K562 (cell line): ENCODE measurements around the gene ANO6. TPM values are rescaled to one million over a fixed set of nuclear protein-coding genes. Genes with fewer than 3 reads are reported as not detected.

Experiments used
- ATAC-seq: fragments of 200-7000 bp; cut with Tn5 transposase; 3 replicates; pipeline ENCODE4 v1.9.1; 2020; ENCODE audit warnings: moderate library complexity
- BruUV-seq: library from RNA; stranded (reverse); fragments of 400-500 nt; replicated peaks from 2 replicates; lab custom pipeline; 2021; lab: Mats Ljungman, UMichigan
- CTCF ChIA-PET: fragments of 300-600 bp; formaldehyde crosslinking; extraction: SDS; loops from one replicate; lab custom pipeline; 2021; ENCODE audit warnings: low intra/inter-chr PET ratio; lab: Yijun Ruan, JAX
- POLR2A ChIA-PET: fragments of 300-600, 350-650 bp; sonication (Branson Sonifier 250); formaldehyde crosslinking; extraction: SDS; loops from one replicate; lab custom pipeline; 2021; ENCODE audit warnings: antibody characterized with exemption, inconsistent platforms; lab: Yijun Ruan, JAX
- DNase-seq, 4 experiments: peaks; one replicate each; pipeline versions ENCODE4 v3.0.0 to v3.0.0-alpha.2; 2011 to 2018; ENCODE audit warnings: low spot score in 3 of 4, mixed read lengths in 3 of 4; ENCODE audit errors: extremely low read depth in 1 of 4
- FAIRE-seq: peaks from 2 replicates; lab custom pipeline; 2011; peaks lifted over from hg19 to GRCh38; lab: Jason Lieb, UNC
- H2AFZ ChIP-seq: 2 replicates; pipeline ENCODE4 v1.6.0; 2011; ENCODE audit warnings: low read depth, low read length, control low read depth, inconsistent platforms
- H3K27ac ChIP-seq: fragments of 200-600 bp; 3 replicates; pipeline ENCODE4 v1.8.0; 2011; ENCODE audit warnings: low read depth, mild to moderate bottlenecking, control low read depth, inconsistent platforms, low read length, moderate library complexity, mixed read lengths; ENCODE audit errors: extremely low read depth
- H3K27me3 ChIP-seq, 2 experiments: fragments of 300-600 bp in 1 of 2; 2 replicates in 1 of 2; 3 replicates in 1 of 2; pipeline versions ENCODE4 v1.6.0 to v1.8.0; 2011; ENCODE audit warnings: inconsistent platforms in 2 of 2, low read length in 2 of 2, mild to moderate bottlenecking in 1 of 2, mixed read lengths in 1 of 2, moderate library complexity in 1 of 2; ENCODE audit not compliant: control insufficient read depth in 2 of 2, insufficient read depth in 2 of 2
- H3K36me3 ChIP-seq: fragments of 300-600 bp; 3 replicates; pipeline ENCODE4 v1.8.0; 2011; ENCODE audit warnings: mild to moderate bottlenecking, low read length, inconsistent platforms; ENCODE audit not compliant: control insufficient read depth, insufficient read depth
- H3K4me1 ChIP-seq, 2 experiments: fragments of 200-600 bp in 1 of 2; replicated peaks in 1 of 2; 2 replicates in 1 of 2; 3 replicates in 1 of 2; pipeline versions ENCODE4 v1.5.1 to v1.8.0; 2011; ENCODE audit warnings: inconsistent platforms in 2 of 2, low read length in 2 of 2, mild to moderate bottlenecking in 1 of 2, mixed read lengths in 1 of 2, moderate library complexity in 1 of 2; ENCODE audit not compliant: control insufficient read depth in 2 of 2, insufficient read depth in 2 of 2
- H3K4me2 ChIP-seq: 2 replicates; pipeline ENCODE4 v1.6.1; 2011; ENCODE audit warnings: low read length, control low read depth, inconsistent platforms, mixed read lengths; ENCODE audit not compliant: insufficient read depth
- H3K4me3 ChIP-seq: fragments of 200-600 bp; sonication (generic), shearing (Covaris generic); 2 replicates; pipeline ENCODE4 v1.5.1; 2016; ENCODE audit warnings: control low read depth, inconsistent platforms
- H3K79me2 ChIP-seq: fragments of 200-600 bp; 3 replicates; pipeline ENCODE4 v1.8.0; 2011; ENCODE audit warnings: low read length, inconsistent platforms; ENCODE audit not compliant: control insufficient read depth, insufficient read depth
- H3K9ac ChIP-seq, 2 experiments: 2 replicates each; pipeline versions ENCODE4 v1.6.0 to v1.6.1; 2011; ENCODE audit warnings: low read depth in 2 of 2, low read length in 2 of 2, control low read depth in 1 of 2, inconsistent platforms in 1 of 2, mild to moderate bottlenecking in 1 of 2, mixed read lengths in 1 of 2; ENCODE audit not compliant: insufficient read depth in 1 of 2
- H3K9me1 ChIP-seq: one replicate; pipeline ENCODE4 v1.6.0; 2011; ENCODE audit warnings: inconsistent platforms, mild to moderate bottlenecking, low read length, moderate library complexity; ENCODE audit not compliant: control insufficient read depth, insufficient read depth
- H3K9me3 ChIP-seq: replicated peaks from 2 replicates; pipeline ENCODE4 v1.5.1; 2011; ENCODE audit warnings: low read depth, low read length, inconsistent platforms; ENCODE audit not compliant: control insufficient read depth, insufficient read depth
- H4K20me1 ChIP-seq: replicated peaks from 2 replicates; pipeline ENCODE4 v1.6.1; 2011; ENCODE audit warnings: low read length, inconsistent platforms, mixed read lengths; ENCODE audit not compliant: control insufficient read depth, insufficient read depth
- MTA1 ChIP-seq: fragments of 450-650 bp; IDR thresholded peaks from 2 replicates; pipeline ENCODE4 v1.6.1; 2017; ENCODE audit warnings: borderline replicate concordance
- POLR2G ChIP-seq: fragments of 200-400 bp; formaldehyde crosslinking; IDR thresholded peaks from 2 replicates; pipeline ENCODE4 v1.6.1; 2017; ENCODE audit warnings: low read depth, mild to moderate bottlenecking, antibody characterized with exemption, low read length, moderate library complexity
- ZNF133 ChIP-seq: fragments of 250-450 bp; sonication (Bioruptor Pico); IDR thresholded peaks from 2 replicates; pipeline ENCODE4 v1.4.0; 2020; ENCODE audit warnings: mild to moderate bottlenecking
- ZNF589 ChIP-seq: fragments of 200-800 bp; sonication (Bioruptor generic); IDR thresholded peaks from 2 replicates; pipeline ENCODE4 v1.6.1; 2016; ENCODE audit warnings: low read depth, missing genetic modification characterization, missing compliant biosample characterization
- ZNF699 ChIP-seq: fragments of 250-450 bp; sonication (Bioruptor Pico); IDR thresholded peaks from 2 replicates; pipeline ENCODE4 v1.8.0; 2021; ENCODE audit warnings: mild to moderate bottlenecking, moderate library complexity; ENCODE audit not compliant: insufficient replicate concordance
- ZSCAN32 ChIP-seq: fragments of 450-650 bp; formaldehyde crosslinking; IDR thresholded peaks from 2 replicates; pipeline ENCODE4 v1.4.0; 2020; ENCODE audit warnings: mild to moderate bottlenecking, moderate library complexity
- WGBS: fragments of 100-300 bp; shearing (Covaris generic); methylation state at CpG from one replicate; pipeline ENCODE4 v1.1.6; 2016; ENCODE audit warnings: low coverage, mixed read lengths; ENCODE audit not compliant: insufficient coverage; ENCODE audit errors: missing lambda C conversion rate; 5-methylcytosine and 5-hydroxymethylcytosine counted together
- in situ Hi-C: fragments of 300-500 bp; cut with MboI; formaldehyde crosslinking; loops from 4 replicates; pipeline ENCODE4 v1.15.0; 2018; ENCODE audit warnings: inconsistent platforms, mixed read lengths
- intact Hi-C: fragments of 100-400 bp; cut with micrococcal nuclease; formaldehyde crosslinking; loops from 2 replicates; pipeline ENCODE4 v1.14.2; 2022
- polyA plus RNA-seq, 8 experiments: library from polyadenylated mRNA; depleted of rRNA in 4 of 8; stranded (reverse) in 5 of 8; unstranded in 3 of 8; fragments of >200 nt; fragmentation: Nextera tagmentation in 2 of 8; fragmentation: Illumina TruSeq in 1 of 8; extraction: Ambion mirVana in 2 of 8; extraction: Trizol in 1 of 8; gene quantifications; 2 replicates each; pipeline versions ENCODE4 v1.2.1 to v1.2.3, GENCODE V29; 2011 to 2014; ENCODE audit warnings: inconsistent platforms in 1 of 8, missing spikeins in 1 of 8
- total RNA-seq, 7 experiments: library from RNA; depleted of rRNA in 6 of 7; stranded (reverse); fragments of >200 nt in 6 of 7; fragmentation: Illumina TruSeq in 2 of 7; extraction: Trizol in 2 of 7; gene quantifications; 2 replicates each; pipeline versions ENCODE4 v1.2.1 to v1.2.3, GENCODE V29; 2011 to 2021; ENCODE audit warnings: low replicate concordance in 1 of 7
- TF ChIP-seq, protein P1 (sequence below): fragments of 250-450 bp; sonication (Bioruptor Pico); IDR thresholded peaks from 2 replicates; pipeline ENCODE4 v1.8.0; 2021; ENCODE audit warnings: mild to moderate bottlenecking, moderate library complexity
- TF ChIP-seq, protein P2 (sequence below): fragments of 250-450 bp; sonication (Bioruptor Pico); IDR thresholded peaks from 2 replicates; pipeline ENCODE4 v1.8.0; 2022; ENCODE audit warnings: moderate library complexity, mild to moderate bottlenecking, inconsistent platforms
- TF ChIP-seq, protein P3 (sequence below), 2 experiments: fragments of 450-650 bp; IDR thresholded peaks; 2 replicates each; pipeline ENCODE4 v1.6.1; 2018; ENCODE audit warnings: mild to moderate bottlenecking in 2 of 2, low read depth in 1 of 2; ENCODE audit not compliant: partially characterized antibody in 2 of 2
- TF ChIP-seq, protein P4 (sequence below): sonication (generic); formaldehyde crosslinking; IDR thresholded peaks from 2 replicates; pipeline ENCODE4 v1.8.1; 2023; ENCODE audit warnings: mild to moderate bottlenecking, missing genetic modification reagents
- TF ChIP-seq, protein P5 (sequence below): sonication (generic); formaldehyde crosslinking; IDR thresholded peaks from 2 replicates; pipeline ENCODE4 v1.8.0; 2022; ENCODE audit warnings: missing genetic modification reagents, mild to moderate bottlenecking, moderate library complexity, borderline replicate concordance

ANO6 gene
- total and polyA plus RNA-seq, 9 of the 15 experiments (the other 6 are each of a cell fraction or from before 2014, with no cell fraction given) = 3.5 to 24.7 (median 20.3) TPM

DNA sequence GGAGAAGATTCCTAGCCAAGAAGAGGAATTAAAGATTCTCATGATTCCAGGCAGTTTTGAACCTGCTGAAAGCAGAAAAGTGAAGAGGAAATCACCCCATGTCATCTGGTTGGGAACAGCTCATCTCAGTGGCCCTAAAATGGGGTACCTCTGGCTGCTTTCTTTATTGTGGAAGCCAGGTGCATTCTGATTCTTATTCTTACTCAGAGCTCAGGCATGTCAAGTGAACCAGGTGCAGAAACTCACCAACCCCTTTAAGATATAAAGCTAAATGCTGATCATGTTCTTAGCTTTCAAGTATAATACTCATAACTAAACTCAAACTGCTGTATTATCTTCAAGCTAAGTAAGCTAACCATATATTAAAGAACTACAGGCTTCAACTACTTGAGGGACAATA is 259.7 kb downstream of the ANO6 start (continued):
- TF ChIP-seq POLR2G = no peak
- TF ChIP-seq, protein P1, sequence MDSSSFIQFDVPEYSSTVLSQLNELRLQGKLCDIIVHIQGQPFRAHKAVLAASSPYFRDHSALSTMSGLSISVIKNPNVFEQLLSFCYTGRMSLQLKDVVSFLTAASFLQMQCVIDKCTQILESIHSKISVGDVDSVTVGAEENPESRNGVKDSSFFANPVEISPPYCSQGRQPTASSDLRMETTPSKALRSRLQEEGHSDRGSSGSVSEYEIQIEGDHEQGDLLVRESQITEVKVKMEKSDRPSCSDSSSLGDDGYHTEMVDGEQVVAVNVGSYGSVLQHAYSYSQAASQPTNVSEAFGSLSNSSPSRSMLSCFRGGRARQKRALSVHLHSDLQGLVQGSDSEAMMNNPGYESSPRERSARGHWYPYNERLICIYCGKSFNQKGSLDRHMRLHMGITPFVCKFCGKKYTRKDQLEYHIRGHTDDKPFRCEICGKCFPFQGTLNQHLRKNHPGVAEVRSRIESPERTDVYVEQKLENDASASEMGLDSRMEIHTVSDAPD = no peak

DNA sequence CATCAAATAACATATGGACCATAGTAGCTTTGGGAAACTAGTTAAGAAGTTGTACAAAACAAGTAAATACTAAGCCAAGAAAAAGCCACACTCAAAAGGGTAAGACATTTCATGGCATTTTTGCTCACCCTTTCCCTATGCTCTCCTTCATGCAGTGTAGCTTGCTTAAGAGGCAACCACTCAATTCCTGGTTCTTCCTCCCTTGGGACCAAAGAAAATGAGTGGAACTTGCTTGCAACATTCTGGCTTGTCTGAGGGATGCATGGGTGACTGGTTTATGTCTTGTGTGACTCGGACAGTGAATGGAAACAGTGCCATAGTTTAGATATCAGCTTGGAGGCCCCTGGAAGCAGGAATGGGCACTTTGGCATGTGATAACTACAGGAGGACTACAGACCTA is 261.6 kb downstream of the ANO6 start:
- H3K9me3 ChIP-seq = no peaks in the 10 kb centered on the region
- H3K79me2 ChIP-seq = no peaks in the 10 kb centered on the region
- H3K4me1 ChIP-seq = no peaks in the 10 kb centered on the region
- no peak for FAIRE-seq
- no peaks in the 10 kb centered on the region for H3K9me1 ChIP-seq
- POLR2A ChIA-PET = no interaction called here
- in situ Hi-C loops (no loop called here), intact Hi-C loops (no loop called here)
- H4K20me1 ChIP-seq = no peaks in the 10 kb centered on the region
- H3K4me2 ChIP-seq = no peak overlapping the region
- no peaks in the 10 kb centered on the region for H3K36me3 ChIP-seq
- DNase-seq = no peak
- H3K9ac ChIP-seq = no peak overlapping the region
- CTCF ChIA-PET = no interaction called here
- BruUV-seq = no TSS peak
- no peak overlapping the region for H3K4me3 ChIP-seq
- no peak overlapping the region for H2AFZ ChIP-seq
- no peaks in the 10 kb centered on the region; a peak in 1 of 5 replicates for H3K27me3 ChIP-seq
- ATAC-seq = no peak
- no peak overlapping the region for H3K27ac ChIP-seq
- 0% methylated on average over 1 of the region's 1 CpG for WGBS
- TF ChIP-seq ZNF589 (no peak), ZNF133 (CRISPR knock-in tag) (no peak), POLR2G (no peak), ZSCAN32 (CRISPR knock-in tag) (no peak), MTA1 (no peak), ZNF699 (CRISPR knock-in tag) (no peak)
- TF ChIP-seq, protein P2, sequence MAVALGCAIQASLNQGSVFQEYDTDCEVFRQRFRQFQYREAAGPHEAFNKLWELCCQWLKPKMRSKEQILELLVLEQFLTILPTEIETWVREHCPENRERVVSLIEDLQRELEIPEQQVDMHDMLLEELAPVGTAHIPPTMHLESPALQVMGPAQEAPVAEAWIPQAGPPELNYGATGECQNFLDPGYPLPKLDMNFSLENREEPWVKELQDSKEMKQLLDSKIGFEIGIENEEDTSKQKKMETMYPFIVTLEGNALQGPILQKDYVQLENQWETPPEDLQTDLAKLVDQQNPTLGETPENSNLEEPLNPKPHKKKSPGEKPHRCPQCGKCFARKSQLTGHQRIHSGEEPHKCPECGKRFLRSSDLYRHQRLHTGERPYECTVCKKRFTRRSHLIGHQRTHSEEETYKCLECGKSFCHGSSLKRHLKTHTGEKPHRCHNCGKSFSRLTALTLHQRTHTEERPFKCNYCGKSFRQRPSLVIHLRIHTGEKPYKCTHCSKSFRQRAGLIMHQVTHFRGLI (CRISPR knock-in tag) = no peak
- TF ChIP-seq, protein P3, sequence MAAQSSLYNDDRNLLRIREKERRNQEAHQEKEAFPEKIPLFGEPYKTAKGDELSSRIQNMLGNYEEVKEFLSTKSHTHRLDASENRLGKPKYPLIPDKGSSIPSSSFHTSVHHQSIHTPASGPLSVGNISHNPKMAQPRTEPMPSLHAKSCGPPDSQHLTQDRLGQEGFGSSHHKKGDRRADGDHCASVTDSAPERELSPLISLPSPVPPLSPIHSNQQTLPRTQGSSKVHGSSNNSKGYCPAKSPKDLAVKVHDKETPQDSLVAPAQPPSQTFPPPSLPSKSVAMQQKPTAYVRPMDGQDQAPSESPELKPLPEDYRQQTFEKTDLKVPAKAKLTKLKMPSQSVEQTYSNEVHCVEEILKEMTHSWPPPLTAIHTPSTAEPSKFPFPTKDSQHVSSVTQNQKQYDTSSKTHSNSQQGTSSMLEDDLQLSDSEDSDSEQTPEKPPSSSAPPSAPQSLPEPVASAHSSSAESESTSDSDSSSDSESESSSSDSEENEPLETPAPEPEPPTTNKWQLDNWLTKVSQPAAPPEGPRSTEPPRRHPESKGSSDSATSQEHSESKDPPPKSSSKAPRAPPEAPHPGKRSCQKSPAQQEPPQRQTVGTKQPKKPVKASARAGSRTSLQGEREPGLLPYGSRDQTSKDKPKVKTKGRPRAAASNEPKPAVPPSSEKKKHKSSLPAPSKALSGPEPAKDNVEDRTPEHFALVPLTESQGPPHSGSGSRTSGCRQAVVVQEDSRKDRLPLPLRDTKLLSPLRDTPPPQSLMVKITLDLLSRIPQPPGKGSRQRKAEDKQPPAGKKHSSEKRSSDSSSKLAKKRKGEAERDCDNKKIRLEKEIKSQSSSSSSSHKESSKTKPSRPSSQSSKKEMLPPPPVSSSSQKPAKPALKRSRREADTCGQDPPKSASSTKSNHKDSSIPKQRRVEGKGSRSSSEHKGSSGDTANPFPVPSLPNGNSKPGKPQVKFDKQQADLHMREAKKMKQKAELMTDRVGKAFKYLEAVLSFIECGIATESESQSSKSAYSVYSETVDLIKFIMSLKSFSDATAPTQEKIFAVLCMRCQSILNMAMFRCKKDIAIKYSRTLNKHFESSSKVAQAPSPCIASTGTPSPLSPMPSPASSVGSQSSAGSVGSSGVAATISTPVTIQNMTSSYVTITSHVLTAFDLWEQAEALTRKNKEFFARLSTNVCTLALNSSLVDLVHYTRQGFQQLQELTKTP (IDR thresholded peaks at IDR 0.05; ENCODE audit: low read depth in 1 of 2, partially characterized antibody in 2 of 2) = no peak
- TF ChIP-seq, protein P4, sequence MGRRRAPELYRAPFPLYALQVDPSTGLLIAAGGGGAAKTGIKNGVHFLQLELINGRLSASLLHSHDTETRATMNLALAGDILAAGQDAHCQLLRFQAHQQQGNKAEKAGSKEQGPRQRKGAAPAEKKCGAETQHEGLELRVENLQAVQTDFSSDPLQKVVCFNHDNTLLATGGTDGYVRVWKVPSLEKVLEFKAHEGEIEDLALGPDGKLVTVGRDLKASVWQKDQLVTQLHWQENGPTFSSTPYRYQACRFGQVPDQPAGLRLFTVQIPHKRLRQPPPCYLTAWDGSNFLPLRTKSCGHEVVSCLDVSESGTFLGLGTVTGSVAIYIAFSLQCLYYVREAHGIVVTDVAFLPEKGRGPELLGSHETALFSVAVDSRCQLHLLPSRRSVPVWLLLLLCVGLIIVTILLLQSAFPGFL (CRISPR knock-in tag) = no peak
- TF ChIP-seq, protein P5, sequence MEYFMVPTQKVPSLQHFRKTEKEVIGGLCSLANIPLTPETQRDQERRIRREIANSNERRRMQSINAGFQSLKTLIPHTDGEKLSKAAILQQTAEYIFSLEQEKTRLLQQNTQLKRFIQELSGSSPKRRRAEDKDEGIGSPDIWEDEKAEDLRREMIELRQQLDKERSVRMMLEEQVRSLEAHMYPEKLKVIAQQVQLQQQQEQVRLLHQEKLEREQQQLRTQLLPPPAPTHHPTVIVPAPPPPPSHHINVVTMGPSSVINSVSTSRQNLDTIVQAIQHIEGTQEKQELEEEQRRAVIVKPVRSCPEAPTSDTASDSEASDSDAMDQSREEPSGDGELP = no peak
